CD4-positive, alpha-beta T cell treated with Interleukin-15 for 4 hours (primary cell): ENCODE data around the gene EML4.
"Not testable (repeated sequence)": the region's sequence is repeated elsewhere in the genome, so short reads cannot be mapped to it uniquely, and the experiment has no call there.

Experiments used
- DNase-seq: peaks from one replicate; pipeline ENCODE4 v3.0.0-alpha.2; 2020; ENCODE audit warnings: low spot score

EML4 gene

GRCh38 chr2:42353792-42354429 lies 184.8 kb downstream of the EML4 start:
- peak; percentile 7 for DNase-seq

GRCh38 chr2:42359304-42359964 lies 190.3 kb downstream of the EML4 start:
- DNase-seq = no peak

- DNase-seq = peak; percentile 18
These were observed 190.9 kb downstream of the EML4 start for GRCh38 chr2:42359965-42360483.

- no peak for DNase-seq
These were observed 191.3 kb downstream of the EML4 start for GRCh38 chr2:42360493-42360889.

GRCh38 chr2:42360890-42361727 lies 192.0 kb downstream of the EML4 start, which contains the start of gene COX7A2L:
Gene COX7A2L, minus strand, starts transcription at chr2:42361217. Its CDS starts 56 bp downstream, at chr2:42361161.
- DNase-seq = peak; percentile 96

- peak; percentile 50 for DNase-seq
These were observed 192.7 kb downstream of the EML4 start for GRCh38 chr2:42361728-42362283.

GRCh38 chr2:42363413-42363812 lies 194.3 kb downstream of the EML4 start:
- no peak for DNase-seq

GRCh38 chr2:42364658-42365057 lies 195.5 kb downstream of the EML4 start:
- DNase-seq = no peak

GRCh38 chr2:42366411-42366810 lies 197.3 kb downstream of the EML4 start:
- no peak for DNase-seq

- no peak for DNase-seq
These were observed 198.7 kb downstream of the EML4 start for GRCh38 chr2:42367835-42368234.

GRCh38 chr2:42368817-42369531 lies 199.8 kb downstream of the EML4 start:
- no peak for DNase-seq

GRCh38 chr2:42369532-42370229 lies 200.5 kb downstream of the EML4 start:
- no peak for DNase-seq

GRCh38 chr2:42371611-42372473 lies 202.7 kb downstream of the EML4 start:
- DNase-seq = no peak

- no peak for DNase-seq
These were observed 203.5 kb downstream of the EML4 start for GRCh38 chr2:42372474-42373200.

- DNase-seq = no peak
These were observed 207.6 kb downstream of the EML4 start for GRCh38 chr2:42376758-42377157.

GRCh38 chr2:42378415-42378814 lies 209.3 kb downstream of the EML4 start:
- DNase-seq = no peak

GRCh38 chr2:42380026-42380425 lies 210.9 kb downstream of the EML4 start:
- DNase-seq = not testable (repeated sequence)

GRCh38 chr2:42382144-42382543 lies 213.0 kb downstream of the EML4 start:
- no peak for DNase-seq
